M059J (cell line): ENCODE results near the gene SLC22A13. TPM values are rescaled to one million over a fixed set of nuclear protein-coding genes. Genes with fewer than 3 reads are reported as not detected.
"Not testable (repeated sequence)": the region's sequence is repeated elsewhere in the genome, so short reads cannot be mapped to it uniquely, and the experiment has no call there.

ENCODE experiments used
- DNase-seq: peaks from one replicate; pipeline ENCODE4 v3.0.0-alpha.2; 2012; ENCODE audit warnings: low read depth
- total RNA-seq: library from RNA; depleted of rRNA; stranded (reverse); fragments of >200 nt; shearing (Covaris generic); gene quantifications from 2 replicates; pipeline ENCODE4 v1.2.3, GENCODE V29; 2014

SLC22A13 gene
- total RNA-seq, 1 experiment from 2014 or later: not detected

GRCh38 chr3:38264779-38265178, 833 bp upstream of the SLC22A13 start:
- DNase-seq: no peak

- DNase-seq: no peak
These were observed 1.2 kb downstream of the SLC22A13 start for GRCh38 chr3:38266810-38267209.

GRCh38 chr3:38267662-38268061, 2.0 kb downstream of the SLC22A13 start:
- no peak for DNase-seq

GRCh38 chr3:38268087-38268486, 2.5 kb downstream of the SLC22A13 start:
- no peak for DNase-seq

- no peak for DNase-seq
These were observed 2.9 kb downstream of the SLC22A13 start for GRCh38 chr3:38268522-38268921.

GRCh38 chr3:38270606-38271005, 5.0 kb downstream of the SLC22A13 start:
- no peak for DNase-seq

GRCh38 chr3:38271553-38271952, 5.9 kb downstream of the SLC22A13 start:
- DNase-seq: no peak

- no peak for DNase-seq
These were observed 9.4 kb downstream of the SLC22A13 start for GRCh38 chr3:38274864-38275649.

- no peak for DNase-seq
These were observed 10.0 kb downstream of the SLC22A13 start for GRCh38 chr3:38275658-38276057.

GRCh38 chr3:38276081-38276916, 10.7 kb downstream of the SLC22A13 start:
- DNase-seq: no peak

- DNase-seq: no peak
These were observed 11.5 kb downstream of the SLC22A13 start for GRCh38 chr3:38276917-38277630.

GRCh38 chr3:38278841-38279240, 13.2 kb downstream of the SLC22A13 start:
- DNase-seq: no peak

- no peak for DNase-seq
These were observed 16.5 kb downstream of the SLC22A13 start, which contains the start of gene SLC22A14 for GRCh38 chr3:38281895-38282686. Gene SLC22A14 (plus strand): TSS chr3:38282294. CDS start chr3:38306027, 23,733 bp downstream.

- no peak for DNase-seq
These were observed 18.5 kb downstream of the SLC22A13 start for GRCh38 chr3:38283810-38284755.

- no peak for DNase-seq
These were observed 19.1 kb downstream of the SLC22A13 start for GRCh38 chr3:38284756-38285150.

GRCh38 chr3:38289286-38290217, 23.9 kb downstream of the SLC22A13 start:
- DNase-seq: not testable (repeated sequence)

- not testable (repeated sequence) for DNase-seq
These were observed 31.4 kb downstream of the SLC22A13 start for GRCh38 chr3:38297053-38297452.

- no peak for DNase-seq
These were observed 31.9 kb downstream of the SLC22A13 start for GRCh38 chr3:38297537-38297936.
